Prostate gland (tissue), 2 donors: ENCODE data around the gene KATNIP.

Experiments
- CTCF ChIP-seq, 4 experiments: fragments of 200-600 bp in 2 of 4; fragments of 450-650 bp in 2 of 4; sonication (generic) in 2 of 4; IDR thresholded peaks; 1 replicate in 3 of 4; 2 replicates in 1 of 4; pipeline ENCODE4 v1.5.1; 2016 to 2019; ENCODE audit warnings: antibody characterized with exemption in 4 of 4, mild to moderate bottlenecking in 2 of 4, moderate library complexity in 2 of 4
- POLR2A ChIP-seq: fragments of 450-650 bp; IDR thresholded peaks from one replicate; pipeline ENCODE4 v1.6.1; 2016; ENCODE audit warnings: antibody characterized with exemption, mild to moderate bottlenecking
- POLR2AphosphoS5 ChIP-seq: sonication (generic); formaldehyde crosslinking; IDR thresholded peaks from one replicate; pipeline ENCODE4 v1.6.1; 2017; ENCODE audit warnings: antibody characterized with exemption

- TF ChIP-seq CTCF (IDR thresholded peaks at IDR 0.05) (no peak), POLR2A (no peak), POLR2AphosphoS5 (no peak)
Measured at GRCh38 chr16:27595993-27596392, 46.0 kb downstream of the KATNIP start.
